Measurements from ENCODE around the gene PGM1.

DNA sequence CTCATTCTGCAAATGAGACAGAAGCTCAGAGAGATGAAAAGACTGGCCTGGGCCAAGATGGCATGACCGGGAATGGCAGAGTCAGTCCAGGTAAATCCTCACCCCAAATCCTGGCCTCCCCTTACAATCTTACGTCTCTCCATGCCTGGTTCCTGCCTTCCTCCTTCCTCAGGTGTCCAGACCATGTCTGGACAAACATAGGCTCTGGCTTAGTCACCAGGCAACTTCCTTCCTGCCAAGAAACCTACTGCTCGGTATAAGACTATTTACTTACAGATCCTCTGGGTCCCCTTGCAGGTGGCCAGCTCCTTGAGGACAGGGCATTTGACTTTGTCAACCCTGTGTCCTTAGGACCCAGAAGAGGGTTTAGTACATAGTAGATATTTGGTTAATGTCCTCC lies 111.2 kb downstream of the PGM1 start:
- no peak for TF ChIP-seq POLR2A (IDR thresholded peaks at IDR 0.05)
- TF ChIP-seq, protein P1, sequence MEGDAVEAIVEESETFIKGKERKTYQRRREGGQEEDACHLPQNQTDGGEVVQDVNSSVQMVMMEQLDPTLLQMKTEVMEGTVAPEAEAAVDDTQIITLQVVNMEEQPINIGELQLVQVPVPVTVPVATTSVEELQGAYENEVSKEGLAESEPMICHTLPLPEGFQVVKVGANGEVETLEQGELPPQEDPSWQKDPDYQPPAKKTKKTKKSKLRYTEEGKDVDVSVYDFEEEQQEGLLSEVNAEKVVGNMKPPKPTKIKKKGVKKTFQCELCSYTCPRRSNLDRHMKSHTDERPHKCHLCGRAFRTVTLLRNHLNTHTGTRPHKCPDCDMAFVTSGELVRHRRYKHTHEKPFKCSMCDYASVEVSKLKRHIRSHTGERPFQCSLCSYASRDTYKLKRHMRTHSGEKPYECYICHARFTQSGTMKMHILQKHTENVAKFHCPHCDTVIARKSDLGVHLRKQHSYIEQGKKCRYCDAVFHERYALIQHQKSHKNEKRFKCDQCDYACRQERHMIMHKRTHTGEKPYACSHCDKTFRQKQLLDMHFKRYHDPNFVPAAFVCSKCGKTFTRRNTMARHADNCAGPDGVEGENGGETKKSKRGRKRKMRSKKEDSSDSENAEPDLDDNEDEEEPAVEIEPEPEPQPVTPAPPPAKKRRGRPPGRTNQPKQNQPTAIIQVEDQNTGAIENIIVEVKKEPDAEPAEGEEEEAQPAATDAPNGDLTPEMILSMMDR (IDR thresholded peaks at IDR 0.05), result no peak

Measured in thyroid gland (tissue), 4 donors.